ENCODE measurements around the gene SLC6A17. TPM values are rescaled to one million over a fixed set of nuclear protein-coding genes. Genes with fewer than 3 reads are reported as not detected.

SLC6A17 gene
- total RNA-seq, 1 donor from 2014 or later: 1.6 TPM

DNA sequence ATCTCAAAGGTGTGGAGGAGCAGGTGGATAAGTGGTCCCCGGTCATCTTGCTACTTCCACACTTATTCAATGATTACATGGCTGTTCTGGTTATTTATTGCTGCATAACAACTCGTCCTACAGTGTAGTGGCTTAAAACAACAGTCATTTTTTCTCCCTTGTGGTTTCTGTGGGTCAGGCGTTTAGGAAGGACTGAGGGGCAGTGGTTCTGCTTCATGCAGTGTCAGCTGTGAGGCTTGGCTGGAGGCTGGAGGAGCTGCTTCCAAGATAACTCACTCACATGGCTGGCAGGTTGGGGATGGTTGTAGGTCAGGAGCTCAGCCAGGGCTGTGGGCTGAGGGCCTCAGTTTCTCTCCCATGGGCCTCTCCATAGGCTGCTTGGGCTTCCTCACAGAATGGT, 5.9 kb upstream of the SLC6A17 start:
- Mint-ChIP-seq H3K27ac (ENCODE audit: unreplicated experiment) (no peak overlapping the region), H3K27me3 (ENCODE audit: low read depth) (peaks cover 18% of the 10 kb centered on the region), H3K36me3 (ENCODE audit: low read depth) (no peaks in the 10 kb centered on the region), H3K4me1 (ENCODE audit: low read depth) (no peaks in the 10 kb centered on the region), H3K9me3 (ENCODE audit: low read depth) (peaks cover 8% of the 10 kb centered on the region), H3K4me3 (ENCODE audit: unreplicated experiment) (no peak overlapping the region)
- TF ChIP-seq, protein P1, sequence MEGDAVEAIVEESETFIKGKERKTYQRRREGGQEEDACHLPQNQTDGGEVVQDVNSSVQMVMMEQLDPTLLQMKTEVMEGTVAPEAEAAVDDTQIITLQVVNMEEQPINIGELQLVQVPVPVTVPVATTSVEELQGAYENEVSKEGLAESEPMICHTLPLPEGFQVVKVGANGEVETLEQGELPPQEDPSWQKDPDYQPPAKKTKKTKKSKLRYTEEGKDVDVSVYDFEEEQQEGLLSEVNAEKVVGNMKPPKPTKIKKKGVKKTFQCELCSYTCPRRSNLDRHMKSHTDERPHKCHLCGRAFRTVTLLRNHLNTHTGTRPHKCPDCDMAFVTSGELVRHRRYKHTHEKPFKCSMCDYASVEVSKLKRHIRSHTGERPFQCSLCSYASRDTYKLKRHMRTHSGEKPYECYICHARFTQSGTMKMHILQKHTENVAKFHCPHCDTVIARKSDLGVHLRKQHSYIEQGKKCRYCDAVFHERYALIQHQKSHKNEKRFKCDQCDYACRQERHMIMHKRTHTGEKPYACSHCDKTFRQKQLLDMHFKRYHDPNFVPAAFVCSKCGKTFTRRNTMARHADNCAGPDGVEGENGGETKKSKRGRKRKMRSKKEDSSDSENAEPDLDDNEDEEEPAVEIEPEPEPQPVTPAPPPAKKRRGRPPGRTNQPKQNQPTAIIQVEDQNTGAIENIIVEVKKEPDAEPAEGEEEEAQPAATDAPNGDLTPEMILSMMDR (IDR thresholded peaks at IDR 0.05): no peak
- no peak for DNase-seq (ENCODE audit: low spot score)

DNA sequence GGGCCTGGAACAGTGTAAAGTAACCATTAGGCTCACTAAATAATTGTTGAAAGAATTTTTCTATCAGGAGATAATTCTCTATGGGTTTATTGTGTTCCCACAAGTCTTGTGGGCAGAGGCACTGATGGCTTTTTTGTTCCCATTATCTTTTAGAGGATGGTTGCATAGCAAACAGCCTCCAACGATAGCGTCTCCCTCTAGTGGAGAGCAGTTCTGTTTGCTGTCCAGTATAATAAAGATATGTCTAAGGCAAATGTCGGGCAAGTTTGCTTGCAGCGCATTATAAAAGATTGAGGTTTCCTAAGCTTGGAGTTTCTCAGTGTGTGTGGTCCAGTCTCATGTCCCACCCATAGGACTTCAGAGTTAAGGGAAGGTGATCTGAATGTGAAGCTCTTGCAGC, 1.3 kb upstream of the SLC6A17 start:
- DNase-seq (ENCODE audit: low spot score): no peak
- Mint-ChIP-seq H3K27ac (ENCODE audit: unreplicated experiment) (no peak overlapping the region), H3K27me3 (ENCODE audit: low read depth) (peaks cover 31% of the 10 kb centered on the region), H3K4me3 (ENCODE audit: unreplicated experiment) (no peak overlapping the region), H3K9me3 (ENCODE audit: low read depth) (no peaks in the 10 kb centered on the region), H3K4me1 (ENCODE audit: low read depth) (no peaks in the 10 kb centered on the region), H3K36me3 (ENCODE audit: low read depth) (no peaks in the 10 kb centered on the region)
- TF ChIP-seq, protein P1 (IDR thresholded peaks at IDR 0.05): peak; percentile 55

DNA sequence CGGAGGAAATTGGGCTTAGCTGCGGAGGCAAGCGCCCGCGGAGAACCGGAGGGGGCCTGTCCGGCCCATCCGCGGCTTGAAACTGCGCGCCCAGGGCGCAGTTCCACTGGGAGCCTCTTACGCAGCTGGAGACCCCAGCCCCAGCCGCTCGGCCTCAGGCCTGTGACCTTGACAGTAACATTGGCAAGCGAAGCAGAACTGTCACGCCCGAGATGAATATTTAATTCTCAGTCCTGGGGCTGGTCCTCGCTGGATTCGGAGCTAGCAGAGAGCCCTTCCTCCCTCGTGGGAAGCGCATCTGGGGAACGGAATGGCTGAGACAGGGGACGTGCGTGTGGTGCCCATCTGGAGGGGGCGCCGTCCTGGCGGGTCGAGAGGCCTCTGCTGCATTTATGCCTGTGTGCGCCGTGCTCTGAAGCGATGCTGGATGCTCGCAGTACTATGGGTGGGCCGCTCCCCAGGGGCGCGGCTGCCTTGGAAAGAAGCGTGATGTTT, 928 bp downstream of the SLC6A17 start:
- Mint-ChIP-seq H3K27me3 (ENCODE audit: low read depth) (peaks cover 40% of the 10 kb centered on the region), H3K36me3 (ENCODE audit: low read depth) (no peaks in the 10 kb centered on the region), H3K4me1 (ENCODE audit: low read depth) (no peaks in the 10 kb centered on the region), H3K9me3 (ENCODE audit: low read depth) (no peaks in the 10 kb centered on the region), H3K27ac (ENCODE audit: unreplicated experiment) (no peak overlapping the region), H3K4me3 (ENCODE audit: unreplicated experiment) (peak overlapping the region; percentile 40)
- no peak for DNase-seq (ENCODE audit: low spot score)
- TF ChIP-seq, protein P1 (IDR thresholded peaks at IDR 0.05): no peak

DNA sequence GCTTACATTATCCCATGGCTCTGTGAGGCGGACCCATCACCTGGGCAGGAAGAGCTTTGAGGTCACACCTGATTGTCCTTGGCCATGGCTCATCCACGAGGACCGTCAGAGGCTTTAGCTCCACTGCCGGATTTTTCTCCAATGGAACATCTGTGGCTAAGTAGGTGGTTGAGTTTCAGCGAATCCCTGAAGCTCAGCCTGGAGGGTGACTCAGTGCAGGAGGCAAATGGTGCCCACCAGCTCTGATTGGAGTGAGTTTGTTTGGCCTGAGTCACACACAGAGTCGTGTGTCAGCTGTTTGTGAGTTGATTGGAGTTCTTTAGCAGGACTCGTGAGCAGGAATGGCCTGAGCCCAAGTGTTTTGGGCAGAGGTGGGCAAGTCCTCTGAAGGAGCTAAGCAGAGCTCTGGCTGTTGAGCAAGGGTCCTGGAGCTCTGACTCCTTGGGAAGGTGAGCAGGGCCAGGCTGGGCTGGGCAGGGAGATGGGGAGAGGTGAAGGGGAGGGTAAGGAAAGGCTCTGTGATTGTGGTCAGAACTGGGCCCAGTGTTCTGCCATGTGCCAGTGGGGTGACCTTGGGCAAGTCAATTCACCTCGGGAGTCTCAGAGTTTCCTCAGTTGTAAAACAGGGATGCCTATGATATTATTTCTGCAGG, 2.0 kb downstream of the SLC6A17 start:
- Mint-ChIP-seq H3K27ac (ENCODE audit: unreplicated experiment) (no peak overlapping the region), H3K9me3 (ENCODE audit: low read depth) (no peaks in the 10 kb centered on the region), H3K4me3 (ENCODE audit: unreplicated experiment) (no peak overlapping the region), H3K27me3 (ENCODE audit: low read depth) (peaks cover 40% of the 10 kb centered on the region), H3K36me3 (ENCODE audit: low read depth) (no peaks in the 10 kb centered on the region), H3K4me1 (ENCODE audit: low read depth) (no peaks in the 10 kb centered on the region)
- no peak for DNase-seq (ENCODE audit: low spot score)
- TF ChIP-seq, protein P1 (IDR thresholded peaks at IDR 0.05): no peak

DNA sequence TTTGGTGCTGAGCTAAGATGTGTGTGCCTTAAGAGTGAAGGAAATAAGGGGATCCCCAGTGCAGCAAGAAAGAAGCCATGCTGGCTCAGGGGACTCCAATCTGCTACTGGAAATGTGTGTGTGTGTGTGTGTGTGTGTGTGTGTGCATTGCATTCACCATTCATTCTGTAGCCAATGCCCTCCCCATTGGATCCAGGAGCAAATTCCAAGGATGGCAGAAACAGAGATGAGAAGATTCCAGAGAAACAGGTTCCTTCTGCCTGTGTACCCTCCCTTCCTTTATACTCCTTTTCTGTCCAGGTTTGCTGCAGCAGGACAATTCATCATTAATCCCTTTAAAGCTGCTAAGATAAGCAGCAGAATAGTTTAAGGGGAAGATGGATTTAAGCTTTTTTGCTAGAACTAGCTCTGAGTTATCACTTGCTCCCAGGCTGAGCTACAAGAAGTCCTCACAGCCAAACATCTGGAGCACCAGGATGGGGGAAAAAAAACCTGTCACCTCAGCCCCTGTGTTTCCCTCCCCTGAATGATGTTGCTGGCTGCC, 3.2 kb downstream of the SLC6A17 start:
- no peak for DNase-seq (ENCODE audit: low spot score)
- H3K27ac Mint-ChIP-seq (ENCODE audit: unreplicated experiment): no peak overlapping the region

More for the DNA sequence above, 3.2 kb downstream of the SLC6A17 start:
- peaks cover 40% of the 10 kb centered on the region for H3K27me3 Mint-ChIP-seq (ENCODE audit: low read depth)
- no peaks in the 10 kb centered on the region for H3K4me1 Mint-ChIP-seq (ENCODE audit: low read depth)
- H3K36me3 Mint-ChIP-seq (ENCODE audit: low read depth): no peaks in the 10 kb centered on the region
- no peak overlapping the region for H3K4me3 Mint-ChIP-seq (ENCODE audit: unreplicated experiment)
- H3K9me3 Mint-ChIP-seq (ENCODE audit: low read depth): no peaks in the 10 kb centered on the region
- TF ChIP-seq, protein P1 (IDR thresholded peaks at IDR 0.05): no peak

Measured in chondrocyte (in vitro differentiated cells).